ENCODE data around the gene GPR62. TPM values are rescaled to one million over a fixed set of nuclear protein-coding genes. Genes with fewer than 3 reads are reported as not detected.
A peak's percentile ranks its signal among the peaks of the same experiment; 100 is the strongest.

GPR62 gene
- total RNA-seq, 2 experiments from 2014 or later, result not detected

- intact Hi-C loops (cut with micrococcal nuclease), result no loop called here
- peaks cover 3% of the 10 kb centered on the region for H3K4me1 Mint-ChIP-seq (ENCODE audit: low read depth)
- CTCF ChIA-PET, result interaction anchor here (3.3 kb wide), 1 partner anchor 12 kb away, joined by 11 read pairs; the partner anchor contains the start of genes ABHD14A and ABHD14B
- DNase-seq, result no peak
- no peaks in the 10 kb centered on the region for H3K36me3 Mint-ChIP-seq (ENCODE audit: low read depth)
- no peak overlapping the region for H3K27ac Mint-ChIP-seq
- H3K4me3 Mint-ChIP-seq, result no peak overlapping the region
- no peaks in the 10 kb centered on the region for H3K27me3 Mint-ChIP-seq (ENCODE audit: low read depth)
- H3K9me3 Mint-ChIP-seq, result no peaks in the 10 kb centered on the region
These were observed 6.7 kb downstream of the GPR62 start for GRCh38 chr3:51961602-51962569.

GRCh38 chr3:51962854-51963530, 7.8 kb downstream of the GPR62 start:
- no peaks in the 10 kb centered on the region for H3K9me3 Mint-ChIP-seq
- H3K27ac Mint-ChIP-seq, result no peak overlapping the region
- intact Hi-C loops (cut with micrococcal nuclease), result no loop called here
- DNase-seq, result no peak
- peaks cover 6% of the 10 kb centered on the region for H3K4me1 Mint-ChIP-seq (ENCODE audit: low read depth)
- no peaks in the 10 kb centered on the region for H3K36me3 Mint-ChIP-seq (ENCODE audit: low read depth)
- CTCF ChIA-PET, result interaction anchor here (3.3 kb wide), 1 partner anchor 11 kb away, joined by 11 read pairs; the partner anchor contains the start of genes ABHD14A and ABHD14B
- H3K27me3 Mint-ChIP-seq (ENCODE audit: low read depth), result no peaks in the 10 kb centered on the region
- H3K4me3 Mint-ChIP-seq, result no peak overlapping the region

GRCh38 chr3:51963951-51964451, 8.8 kb downstream of the GPR62 start:
- Mint-ChIP-seq H3K36me3 (ENCODE audit: low read depth) (no peaks in the 10 kb centered on the region), H3K4me3 (no peak overlapping the region), H3K27me3 (ENCODE audit: low read depth) (no peaks in the 10 kb centered on the region), H3K9me3 (no peaks in the 10 kb centered on the region), H3K4me1 (ENCODE audit: low read depth) (peaks cover 11% of the 10 kb centered on the region), H3K27ac (no peak overlapping the region)
- DNase-seq, result no peak
- CTCF ChIA-PET, result interaction anchor here (1.4 kb wide), 1 partner anchor 10 kb away, joined by 4 read pairs; the partner anchor contains the start of gene ABHD14B
- intact Hi-C loops (cut with micrococcal nuclease), result no loop called here

GRCh38 chr3:51964521-51964920, 9.3 kb downstream of the GPR62 start:
- CTCF ChIA-PET, result interaction anchor here (1.0 to 1.4 kb wide), 2 partner anchors 9 to 10 kb away, joined by 3 to 4 read pairs; partner anchors contain the start of gene ABHD14B
- DNase-seq, result no peak
- Mint-ChIP-seq H3K36me3 (ENCODE audit: low read depth) (no peaks in the 10 kb centered on the region), H3K27me3 (ENCODE audit: low read depth) (no peaks in the 10 kb centered on the region), H3K27ac (no peak overlapping the region), H3K4me1 (ENCODE audit: low read depth) (peaks cover 12% of the 10 kb centered on the region), H3K9me3 (no peaks in the 10 kb centered on the region), H3K4me3 (no peak overlapping the region)
- intact Hi-C loops (cut with micrococcal nuclease), result no loop called here

GRCh38 chr3:51966016-51966415, 10.8 kb downstream of the GPR62 start:
- intact Hi-C loops (cut with micrococcal nuclease), result no loop called here
- CTCF ChIA-PET, result interaction anchor here (1.4 kb wide), 1 partner anchor 23 kb away, joined by 3 read pairs; no protein-coding TSS in a partner anchor
- H3K27me3 Mint-ChIP-seq (ENCODE audit: low read depth), result no peaks in the 10 kb centered on the region

GRCh38 chr3:51966486-51966885, 11.3 kb downstream of the GPR62 start:
- Mint-ChIP-seq H3K9me3 (no peaks in the 10 kb centered on the region), H3K36me3 (ENCODE audit: low read depth) (peaks cover 2% of the 10 kb centered on the region), H3K27me3 (ENCODE audit: low read depth) (no peaks in the 10 kb centered on the region), H3K27ac (no peak overlapping the region), H3K4me1 (ENCODE audit: low read depth) (peaks cover 17% of the 10 kb centered on the region), H3K4me3 (peak overlapping the region; percentile 74)
- DNase-seq, result no peak
- CTCF ChIA-PET, result interaction anchor here (1.4 kb wide), 1 partner anchor 23 kb away, joined by 3 read pairs; no protein-coding TSS in a partner anchor
- intact Hi-C loops (cut with micrococcal nuclease), result no loop called here

More at GRCh38 chr3:51966016-51966415, 10.8 kb downstream of the GPR62 start:
- no peak for DNase-seq
- Mint-ChIP-seq H3K36me3 (ENCODE audit: low read depth) (peaks cover 1% of the 10 kb centered on the region), H3K4me1 (ENCODE audit: low read depth) (peaks cover 16% of the 10 kb centered on the region), H3K9me3 (no peaks in the 10 kb centered on the region), H3K4me3 (peak overlapping the region; percentile 74), H3K27ac (no peak overlapping the region)

GRCh38 chr3:51966922-51967383, 11.8 kb downstream of the GPR62 start:
- H3K4me3 Mint-ChIP-seq, result peak overlapping the region; percentile 74
- no peaks in the 10 kb centered on the region for H3K9me3 Mint-ChIP-seq
- no peak overlapping the region for H3K27ac Mint-ChIP-seq
- no peak for DNase-seq
- CTCF ChIA-PET, result no interaction called here
- peaks cover 20% of the 10 kb centered on the region for H3K4me1 Mint-ChIP-seq (ENCODE audit: low read depth)
- H3K36me3 Mint-ChIP-seq (ENCODE audit: low read depth), result peaks cover 2% of the 10 kb centered on the region
- intact Hi-C loops (cut with micrococcal nuclease), result no loop called here
- H3K27me3 Mint-ChIP-seq (ENCODE audit: low read depth), result no peaks in the 10 kb centered on the region

- Mint-ChIP-seq H3K4me1 (ENCODE audit: low read depth) (peaks cover 24% of the 10 kb centered on the region), H3K27ac (no peak within 1 kb of the TSS), H3K4me3 (peak within 1 kb of the TSS; percentile 80), H3K36me3 (ENCODE audit: low read depth) (peaks cover 2% of the 10 kb centered on the region), H3K9me3 (no peaks in the 10 kb centered on the region), H3K27me3 (ENCODE audit: low read depth) (no peaks in the 10 kb centered on the region)
- CTCF ChIA-PET, result no interaction called here
- DNase-seq, result peak; percentile 28
- intact Hi-C loops (cut with micrococcal nuclease), result no loop called here
These were observed 12.4 kb downstream of the GPR62 start, which contains the start of gene PCBP4 for GRCh38 chr3:51967384-51968169. Gene PCBP4 (minus strand): TSS chr3:51967454. CDS start chr3:51961240, 6,214 bp downstream.

- Mint-ChIP-seq H3K4me1 (ENCODE audit: low read depth) (peaks cover 25% of the 10 kb centered on the region), H3K27ac (no peak overlapping the region), H3K27me3 (ENCODE audit: low read depth) (no peaks in the 10 kb centered on the region), H3K9me3 (no peaks in the 10 kb centered on the region), H3K4me3 (peak overlapping the region; percentile 80), H3K36me3 (ENCODE audit: low read depth) (peaks cover 2% of the 10 kb centered on the region)
- CTCF ChIA-PET, result interaction anchor here (3.3 kb wide), 1 partner anchor 26 kb away, joined by 21 read pairs; the partner anchor contains the start of genes PARP3 and RRP9
- no peak for DNase-seq
- intact Hi-C loops (cut with micrococcal nuclease), result no loop called here
These were observed 13.1 kb downstream of the GPR62 start for GRCh38 chr3:51968170-51968775.

GRCh38 chr3:51968883-51969678, 13.9 kb downstream of the GPR62 start:
- Mint-ChIP-seq H3K9me3 (no peaks in the 10 kb centered on the region), H3K4me1 (ENCODE audit: low read depth) (peaks cover 28% of the 10 kb centered on the region), H3K36me3 (ENCODE audit: low read depth) (peaks cover 4% of the 10 kb centered on the region), H3K27me3 (ENCODE audit: low read depth) (no peaks in the 10 kb centered on the region), H3K27ac (no peak overlapping the region), H3K4me3 (peak overlapping the region; percentile 80)
- DNase-seq, result no peak
- CTCF ChIA-PET, result interaction anchor here (0.6 to 3.3 kb wide), 4 partner anchors 14 to 87 kb away, joined by 3 to 21 read pairs (median 4); partner anchors contain the start of genes ACY1, PARP3 and RRP9
- intact Hi-C loops (cut with micrococcal nuclease), result no loop called here
